ENCODE data around the gene EFCAB10.
"Not testable (repeated sequence)": the region's sequence is repeated elsewhere in the genome, so short reads cannot be mapped to it uniquely, and the experiment has no call there.

Gene EFCAB10

GRCh38 chr7:105530546-105530945 is 50.7 kb downstream of the EFCAB10 start:
- no peak overlapping the region for H3K9ac ChIP-seq (ENCODE audit: low read depth, low read length)
- peaks cover 3% of the 10 kb centered on the region; the same call in 1 of the 2 replicates for H3K4me1 ChIP-seq (ENCODE audit: insufficient read depth, low read length)
- no peaks in the 10 kb centered on the region for H3K9me3 ChIP-seq (ENCODE audit: control insufficient read depth, insufficient read depth, low read length)
- H3K36me3 ChIP-seq (ENCODE audit: insufficient read depth, low read length): peaks cover 3% of the 10 kb centered on the region; the same call in 1 of the 2 replicates

DNA sequence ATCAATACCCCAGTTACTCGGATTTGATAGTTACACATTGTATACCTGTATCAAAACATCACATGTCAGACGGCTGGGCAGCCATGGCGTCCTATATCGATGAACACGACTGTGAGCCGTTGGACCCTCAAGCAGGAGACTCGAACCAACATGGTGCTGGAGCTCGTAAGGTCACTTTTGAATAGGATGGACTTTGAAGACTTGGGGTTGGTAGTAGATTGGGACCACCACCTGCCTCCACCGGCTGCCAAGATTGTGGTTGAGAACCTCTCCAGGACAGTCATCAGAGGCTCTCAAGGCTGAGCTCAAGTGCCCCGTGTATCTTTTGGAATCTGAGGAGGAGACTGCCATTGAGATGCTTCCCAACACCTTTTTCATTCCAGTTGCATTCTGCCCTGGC is 51.2 kb downstream of the EFCAB10 start:
- H3K4me1 ChIP-seq (ENCODE audit: insufficient read depth, low read length): peaks cover 3% of the 10 kb centered on the region; the same call in 1 of the 2 replicates
- H3K36me3 ChIP-seq (ENCODE audit: insufficient read depth, low read length): peaks cover 3% of the 10 kb centered on the region; the same call in 1 of the 2 replicates
- H3K9me3 ChIP-seq (ENCODE audit: control insufficient read depth, insufficient read depth, low read length): no peaks in the 10 kb centered on the region
- no peak overlapping the region for H3K9ac ChIP-seq (ENCODE audit: low read depth, low read length)

DNA sequence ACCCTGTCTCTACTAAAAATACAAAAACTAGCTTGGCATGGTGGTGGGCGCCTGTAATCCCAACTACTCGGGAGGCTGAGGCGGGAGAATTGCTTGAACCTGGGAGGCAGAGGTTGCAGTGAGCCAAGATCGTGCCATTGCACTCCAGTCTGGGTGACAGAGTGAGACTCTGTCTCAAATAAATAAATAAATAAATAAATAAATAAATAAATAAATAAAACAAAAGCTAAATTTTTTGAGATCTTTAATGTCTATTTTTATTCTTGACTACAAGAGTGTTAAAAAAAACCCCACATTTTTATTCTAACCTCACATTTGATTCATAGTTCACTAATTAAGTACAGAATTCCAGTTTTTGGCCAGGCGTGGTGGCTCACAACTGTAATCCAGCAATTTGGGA is 53.6 kb downstream of the EFCAB10 start:
- not testable (repeated sequence) for H3K36me3 ChIP-seq (ENCODE audit: insufficient read depth, low read length); H3K4me1 ChIP-seq (ENCODE audit: insufficient read depth, low read length); H3K9me3 ChIP-seq (ENCODE audit: control insufficient read depth, insufficient read depth, low read length); H3K9ac ChIP-seq (ENCODE audit: low read depth, low read length)

DNA sequence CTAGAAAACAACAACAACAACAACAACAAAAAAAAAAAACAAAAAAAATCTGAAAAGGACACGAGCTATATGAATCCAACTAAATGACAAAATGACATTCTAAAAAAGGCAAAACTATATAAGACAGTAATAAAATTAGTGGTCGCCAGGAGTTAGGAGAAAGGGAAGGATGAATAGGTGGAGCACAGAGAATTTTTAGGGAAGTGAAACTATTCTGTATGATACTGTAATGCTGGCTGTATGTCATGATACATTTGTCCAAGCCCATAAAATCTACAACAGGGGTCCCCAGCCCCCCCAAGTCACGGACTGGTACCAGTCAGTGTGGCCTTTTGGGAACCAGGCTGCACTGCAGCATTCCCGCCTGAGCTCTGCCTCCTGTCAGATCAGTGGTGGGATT is 56.5 kb downstream of the EFCAB10 start:
- H3K4me1 ChIP-seq (ENCODE audit: insufficient read depth, low read length): no peaks in the 10 kb centered on the region
- H3K36me3 ChIP-seq (ENCODE audit: insufficient read depth, low read length): no peaks in the 10 kb centered on the region

DNA sequence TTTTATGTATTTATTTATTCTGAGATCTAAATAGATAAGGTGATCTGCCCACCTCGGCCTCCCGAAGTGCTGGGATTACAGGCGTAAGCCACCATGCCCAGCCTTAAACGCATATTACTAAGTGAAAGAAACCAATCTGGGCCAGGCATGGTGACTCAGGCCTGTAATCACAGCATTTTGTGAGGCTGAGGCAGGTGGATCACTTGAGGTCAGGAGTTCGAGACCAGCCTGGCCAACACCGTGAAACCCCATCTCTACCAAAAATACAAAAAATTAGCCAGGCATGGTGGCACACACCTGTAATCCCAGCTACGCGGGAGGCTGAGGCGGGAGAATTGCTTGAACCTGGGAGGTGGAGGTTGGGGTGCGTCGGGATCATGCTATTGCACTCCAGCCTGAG is 56.9 kb downstream of the EFCAB10 start:
- not testable (repeated sequence) for H3K36me3 ChIP-seq (ENCODE audit: insufficient read depth, low read length); H3K9me3 ChIP-seq (ENCODE audit: control insufficient read depth, insufficient read depth, low read length); H3K4me1 ChIP-seq (ENCODE audit: insufficient read depth, low read length); H3K9ac ChIP-seq (ENCODE audit: low read depth, low read length)

More for the DNA sequence above, 56.5 kb downstream of the EFCAB10 start:
- no peaks in the 10 kb centered on the region for H3K9me3 ChIP-seq (ENCODE audit: control insufficient read depth, insufficient read depth, low read length)
- H3K9ac ChIP-seq (ENCODE audit: low read depth, low read length): no peak overlapping the region

- Histone ChIP-seq H3K4me1 (ENCODE audit: insufficient read depth, low read length) (no peaks in the 10 kb centered on the region), H3K9me3 (ENCODE audit: control insufficient read depth, insufficient read depth, low read length) (no peaks in the 10 kb centered on the region), H3K36me3 (ENCODE audit: insufficient read depth, low read length) (no peaks in the 10 kb centered on the region), H3K9ac (ENCODE audit: low read depth, low read length) (peak within 1 kb of the TSS; percentile 54)
These were observed 59.4 kb downstream of the EFCAB10 start, which contains the start of gene PUS7 for GRCh38 chr7:105521717-105522463. PUS7 (minus strand) TSS chr7:105522271; CDS start chr7:105508512, 13,759 bp downstream.

GRCh38 chr7:105521027-105521716 is 60.1 kb downstream of the EFCAB10 start:
- Histone ChIP-seq H3K9me3 (ENCODE audit: control insufficient read depth, insufficient read depth, low read length) (no peaks in the 10 kb centered on the region), H3K36me3 (ENCODE audit: insufficient read depth, low read length) (no peaks in the 10 kb centered on the region), H3K4me1 (ENCODE audit: insufficient read depth, low read length) (no peaks in the 10 kb centered on the region), H3K9ac (ENCODE audit: low read depth, low read length) (peak overlapping the region; percentile 54)

GRCh38 chr7:105520620-105521019 is 60.7 kb downstream of the EFCAB10 start:
- peak overlapping the region; percentile 54; the same call in 1 of the 2 replicates for H3K9ac ChIP-seq (ENCODE audit: low read depth, low read length)
- not testable (repeated sequence) for H3K4me1 ChIP-seq (ENCODE audit: insufficient read depth, low read length); H3K9me3 ChIP-seq (ENCODE audit: control insufficient read depth, insufficient read depth, low read length); H3K36me3 ChIP-seq (ENCODE audit: insufficient read depth, low read length)

DNA sequence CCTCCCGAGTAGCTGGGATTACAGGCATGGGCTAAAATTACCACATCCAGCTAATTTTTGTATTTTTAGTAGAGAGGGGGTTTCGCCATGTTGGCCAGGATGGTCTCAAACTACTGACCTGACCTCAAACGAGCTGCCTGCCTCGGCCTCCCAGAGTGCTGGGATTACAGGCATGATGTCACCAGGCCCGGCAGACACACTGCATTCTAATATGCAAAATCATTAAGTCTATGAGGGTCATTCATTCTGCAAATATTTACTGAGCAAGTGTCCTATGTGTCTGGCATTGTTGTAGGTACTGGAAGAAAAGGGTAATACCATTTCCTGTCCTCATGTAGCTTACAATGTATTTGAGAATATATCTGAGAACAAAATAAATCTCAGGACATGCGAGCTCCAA is 61.9 kb downstream of the EFCAB10 start:
- Histone ChIP-seq H3K36me3 (ENCODE audit: insufficient read depth, low read length) (no peaks in the 10 kb centered on the region), H3K4me1 (ENCODE audit: insufficient read depth, low read length) (no peaks in the 10 kb centered on the region), H3K9ac (ENCODE audit: low read depth, low read length) (no peak overlapping the region), H3K9me3 (ENCODE audit: control insufficient read depth, insufficient read depth, low read length) (no peaks in the 10 kb centered on the region)

DNA sequence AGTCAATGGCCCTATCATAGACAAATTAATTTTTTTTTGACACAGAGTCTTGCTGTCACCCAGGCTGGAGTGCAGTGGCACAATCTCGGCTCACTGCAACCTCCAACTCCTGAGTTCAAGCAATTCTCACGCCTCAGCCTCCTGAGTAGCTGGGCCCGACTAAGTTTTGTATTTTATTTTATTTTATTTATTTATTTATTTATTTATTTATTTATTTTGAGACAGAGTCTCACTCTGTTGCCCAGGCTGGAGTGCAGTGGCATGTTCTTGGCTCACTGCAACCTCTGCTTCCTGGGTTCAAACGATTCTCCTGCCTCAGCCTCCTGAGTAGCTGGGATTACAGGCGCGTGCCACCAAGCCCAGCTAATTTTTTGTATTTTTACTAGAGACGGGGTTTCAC is 65.7 kb downstream of the EFCAB10 start:
- not testable (repeated sequence) for H3K36me3 ChIP-seq (ENCODE audit: insufficient read depth, low read length); H3K4me1 ChIP-seq (ENCODE audit: insufficient read depth, low read length); H3K9ac ChIP-seq (ENCODE audit: low read depth, low read length); H3K9me3 ChIP-seq (ENCODE audit: control insufficient read depth, insufficient read depth, low read length)
